Epithelial cell of esophagus (primary cell): Measurements from ENCODE around the gene FAM171A1.

ENCODE experiments used
- DNase-seq: peaks from one replicate; pipeline ENCODE4 v3.0.0; 2010; ENCODE audit warnings: low read depth
- H3K4me3 ChIP-seq: 2 replicates; pipeline ENCODE4 v1.5.1; 2011; ENCODE audit warnings: mild to moderate bottlenecking, low read length, control low read depth
- TF ChIP-seq, protein P1 (sequence below): IDR thresholded peaks from 2 replicates; pipeline ENCODE4 v1.5.1; 2011; ENCODE audit warnings: low read depth, mild to moderate bottlenecking, low read length, control low read depth, inconsistent platforms; ENCODE audit not compliant: insufficient read depth; ENCODE audit errors: missing control alignments

Gene FAM171A1

DNA sequence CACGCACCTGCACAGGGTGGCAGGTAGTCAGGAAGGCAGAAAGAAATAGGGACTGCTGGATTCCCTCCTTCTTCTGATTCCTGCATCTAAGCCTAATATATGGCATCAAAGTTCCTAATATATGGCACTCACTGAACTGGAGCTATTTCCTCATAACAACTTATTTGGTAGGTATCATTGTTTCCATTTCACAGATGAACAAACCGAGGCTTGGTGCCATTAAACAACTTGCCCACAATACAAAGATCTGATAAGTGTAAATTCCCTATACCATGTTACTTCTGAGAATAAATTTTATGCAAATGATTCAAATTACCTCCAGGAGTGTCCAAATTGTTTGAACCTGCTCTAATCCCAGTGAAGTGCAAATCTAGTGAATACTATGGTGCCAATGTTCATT is 2.1 kb upstream of the FAM171A1 start:
- no peak for DNase-seq
- TF ChIP-seq, protein P1, sequence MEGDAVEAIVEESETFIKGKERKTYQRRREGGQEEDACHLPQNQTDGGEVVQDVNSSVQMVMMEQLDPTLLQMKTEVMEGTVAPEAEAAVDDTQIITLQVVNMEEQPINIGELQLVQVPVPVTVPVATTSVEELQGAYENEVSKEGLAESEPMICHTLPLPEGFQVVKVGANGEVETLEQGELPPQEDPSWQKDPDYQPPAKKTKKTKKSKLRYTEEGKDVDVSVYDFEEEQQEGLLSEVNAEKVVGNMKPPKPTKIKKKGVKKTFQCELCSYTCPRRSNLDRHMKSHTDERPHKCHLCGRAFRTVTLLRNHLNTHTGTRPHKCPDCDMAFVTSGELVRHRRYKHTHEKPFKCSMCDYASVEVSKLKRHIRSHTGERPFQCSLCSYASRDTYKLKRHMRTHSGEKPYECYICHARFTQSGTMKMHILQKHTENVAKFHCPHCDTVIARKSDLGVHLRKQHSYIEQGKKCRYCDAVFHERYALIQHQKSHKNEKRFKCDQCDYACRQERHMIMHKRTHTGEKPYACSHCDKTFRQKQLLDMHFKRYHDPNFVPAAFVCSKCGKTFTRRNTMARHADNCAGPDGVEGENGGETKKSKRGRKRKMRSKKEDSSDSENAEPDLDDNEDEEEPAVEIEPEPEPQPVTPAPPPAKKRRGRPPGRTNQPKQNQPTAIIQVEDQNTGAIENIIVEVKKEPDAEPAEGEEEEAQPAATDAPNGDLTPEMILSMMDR, result no peak
- no peak overlapping the region for H3K4me3 ChIP-seq

- H3K4me3 ChIP-seq, result peak overlapping the region; percentile 51
- peak; percentile 11 for DNase-seq
- TF ChIP-seq, protein P1, result no peak
Measured at GRCh38 chr10:15370212-15370855, 755 bp downstream of the FAM171A1 start.

GRCh38 chr10:15369256-15370211 is 1.6 kb downstream of the FAM171A1 start:
- no peak for DNase-seq
- TF ChIP-seq, protein P1, result no peak

DNA sequence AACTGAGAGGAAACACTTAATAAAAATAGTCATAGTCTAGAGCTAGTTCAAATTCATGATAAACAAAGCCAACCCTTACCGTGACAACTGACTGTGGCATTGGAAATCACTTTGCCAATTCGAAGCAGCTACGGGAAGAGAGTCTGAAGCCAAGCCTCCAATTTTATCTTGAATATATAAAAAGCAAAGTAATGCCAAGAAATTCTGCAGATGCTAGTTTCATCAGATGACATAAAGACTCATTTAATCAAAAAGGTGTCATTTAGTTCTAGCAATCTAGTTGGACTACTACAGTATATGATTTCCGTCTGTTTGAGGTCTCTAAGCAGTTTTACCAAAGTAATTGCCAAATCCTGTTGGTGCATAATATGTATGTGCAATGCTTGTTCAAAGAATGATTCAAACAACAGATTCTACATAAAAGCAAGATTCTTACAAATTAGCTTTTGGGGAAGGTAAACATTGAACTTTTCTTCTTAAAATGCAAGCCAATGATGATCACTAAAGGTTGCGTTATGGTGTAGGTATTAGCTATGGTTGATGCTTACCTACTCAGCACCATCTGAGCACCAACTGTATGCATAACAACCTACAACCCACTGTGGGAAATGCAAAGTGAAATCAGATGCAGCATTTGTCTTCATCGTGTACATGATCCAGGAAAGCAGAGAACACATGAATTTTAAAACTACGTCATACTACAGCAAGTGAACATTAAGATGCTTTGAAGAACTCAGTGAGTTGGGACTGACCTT is 2.8 kb downstream of the FAM171A1 start:
- TF ChIP-seq, protein P1, result no peak
- DNase-seq, result no peak
- H3K4me3 ChIP-seq, result no peak overlapping the region

More at GRCh38 chr10:15369256-15370211, 1.6 kb downstream of the FAM171A1 start:
- H3K4me3 ChIP-seq, result peak overlapping the region; percentile 51

GRCh38 chr10:15367296-15368085 is 3.6 kb downstream of the FAM171A1 start:
- TF ChIP-seq, protein P1, result no peak
- no peak overlapping the region for H3K4me3 ChIP-seq
- no peak for DNase-seq

- no peak overlapping the region for H3K4me3 ChIP-seq
- DNase-seq, result no peak
- TF ChIP-seq, protein P1, result no peak
Measured at GRCh38 chr10:15365692-15366091, 5.4 kb downstream of the FAM171A1 start.
